HepG2 (cell line): ENCODE data around the gene INHA. TPM values are rescaled to one million over a fixed set of nuclear protein-coding genes. Genes with fewer than 3 reads are reported as not detected.

Experiments
- ARNTL ChIP-seq: sonication (generic); formaldehyde crosslinking; IDR thresholded peaks from 2 replicates; pipeline ENCODE4 v1.4.0; 2020; ENCODE audit warnings: mild to moderate bottlenecking, missing genetic modification reagents
- DR1 ChIP-seq: sonication (generic); formaldehyde crosslinking; IDR thresholded peaks from 2 replicates; pipeline ENCODE4 v1.8.0; 2021; ENCODE audit warnings: mild to moderate bottlenecking, missing genetic modification reagents, inconsistent platforms
- ETV5 ChIP-seq: IDR thresholded peaks from 2 replicates; pipeline ENCODE4 v1.6.1; 2018; ENCODE audit warnings: missing biosample characterization, missing genetic modification reagents, inconsistent platforms, borderline replicate concordance
- ETV6 ChIP-seq: sonication (generic); formaldehyde crosslinking; conservative IDR thresholded peaks from 2 replicates; pipeline ENCODE4 v1.4.0; 2020; ENCODE audit warnings: missing genetic modification reagents
- GABPB1 ChIP-seq: IDR thresholded peaks from 2 replicates; pipeline ENCODE4 v1.6.1; 2016; ENCODE audit warnings: mild to moderate bottlenecking, missing genetic modification reagents, moderate library complexity, missing compliant biosample characterization
- GATAD1 ChIP-seq: IDR thresholded peaks from 2 replicates; pipeline ENCODE4 v1.6.1; 2016; ENCODE audit warnings: missing genetic modification reagents, missing compliant biosample characterization
- MAF1 ChIP-seq: sonication (generic); formaldehyde crosslinking; IDR thresholded peaks from 2 replicates; pipeline ENCODE4 v1.5.0; 2020; ENCODE audit warnings: missing genetic modification reagents, borderline replicate concordance
- NFE2L1 ChIP-seq: sonication (generic); formaldehyde crosslinking; IDR thresholded peaks from 2 replicates; pipeline ENCODE4 v1.4.0; 2020; ENCODE audit warnings: missing genetic modification reagents, mild to moderate bottlenecking, borderline replicate concordance
- NFE2L2 ChIP-seq: fragments of 150-350 bp; IDR thresholded peaks from 2 replicates; pipeline ENCODE4 v1.6.1; 2014; ENCODE audit warnings: low read length
- PITX1 ChIP-seq: sonication (generic); formaldehyde crosslinking; IDR thresholded peaks from 2 replicates; pipeline ENCODE4 v1.5.1; 2020; ENCODE audit warnings: mild to moderate bottlenecking, missing genetic modification reagents
- RORA ChIP-seq: sonication (generic); formaldehyde crosslinking; IDR thresholded peaks from 2 replicates; pipeline ENCODE4 v1.5.0; 2020; ENCODE audit warnings: mild to moderate bottlenecking, missing genetic modification reagents, moderate library complexity
- ZBTB37 ChIP-seq: sonication (generic); formaldehyde crosslinking; IDR thresholded peaks from 2 replicates; pipeline ENCODE4 v1.4.0; 2020; ENCODE audit warnings: mild to moderate bottlenecking, missing genetic modification reagents
- ZBTB8A ChIP-seq: sonication (generic); formaldehyde crosslinking; IDR thresholded peaks from 2 replicates; pipeline ENCODE4 v1.4.0; 2020; ENCODE audit warnings: mild to moderate bottlenecking, low read depth, missing genetic modification reagents, borderline replicate concordance
- ZNF318 ChIP-seq: sonication (generic); formaldehyde crosslinking; IDR thresholded peaks from 2 replicates; pipeline ENCODE4 v1.4.0; 2020; ENCODE audit warnings: mild to moderate bottlenecking, missing genetic modification reagents
- ZNF343 ChIP-seq: sonication (generic); formaldehyde crosslinking; IDR thresholded peaks from 2 replicates; pipeline ENCODE4 v1.4.0; 2020; ENCODE audit warnings: mild to moderate bottlenecking, missing genetic modification reagents
- ZNF512B ChIP-seq: sonication (generic); formaldehyde crosslinking; IDR thresholded peaks from 2 replicates; pipeline ENCODE4 v1.5.1; 2020; ENCODE audit warnings: missing genetic modification reagents, mild to moderate bottlenecking, borderline replicate concordance
- ZNF546 ChIP-seq: sonication (generic); formaldehyde crosslinking; conservative IDR thresholded peaks from 2 replicates; pipeline ENCODE4 v1.8.1; 2023; ENCODE audit warnings: mild to moderate bottlenecking, missing genetic modification reagents
- ZNF749 ChIP-seq: sonication (generic); formaldehyde crosslinking; IDR thresholded peaks from 2 replicates; pipeline ENCODE4 v1.8.0; 2022; ENCODE audit warnings: mild to moderate bottlenecking, missing genetic modification reagents, moderate library complexity, borderline replicate concordance
- polyA plus RNA-seq, 8 experiments: library from polyadenylated mRNA; depleted of rRNA in 3 of 8; stranded (reverse) in 7 of 8; unstranded in 1 of 8; fragments of >200 nt; fragmentation: Illumina TruSeq in 4 of 8; extraction: Trizol in 4 of 8; gene quantifications; 2 replicates each; pipeline versions ENCODE4 v1.2.1 to v1.2.3, GENCODE V29; 2011 to 2016; ENCODE audit warnings: low read depth in 4 of 8, missing spikeins in 1 of 8, mixed read lengths in 1 of 8; ENCODE audit not compliant: insufficient read depth in 1 of 8
- total RNA-seq, 5 experiments: library from RNA; depleted of rRNA; stranded (reverse); fragments of >200 nt; fragmentation: Illumina TruSeq; extraction: Trizol; gene quantifications; 2 replicates each; pipeline ENCODE4 v1.2.3, GENCODE V29; 2016; ENCODE audit warnings: low read depth in 1 of 5

The INHA gene
- total and polyA plus RNA-seq, 2 of the 13 experiments (the other 11 are each of a cell fraction or from before 2014, with no cell fraction given) = 4.1 to 15.2 TPM

GRCh38 chr2:219570194-219570923 is 1.8 kb upstream of the INHA start (continued):
- TF ChIP-seq ZNF343 (CRISPR knock-in tag) (no peak), ETV5 (CRISPR knock-in tag) (0 out of 2 replicates have a peak, but pooled peaks have one; percentile 28), GATAD1 (CRISPR knock-in tag) (no peak), ETV6 (CRISPR knock-in tag) (no peak), MAF1 (no peak), ZNF512B (no peak), ZBTB8A (CRISPR knock-in tag) (no peak), ZNF318 (CRISPR knock-in tag) (no peak), ZBTB37 (CRISPR knock-in tag) (no peak), RORA (CRISPR knock-in tag) (no peak), NFE2L2 (no peak), GABPB1 (CRISPR knock-in tag) (peak; percentile 68; the same call in 1 of the 2 replicates), DR1 (CRISPR knock-in tag) (no peak), ARNTL (no peak), NFE2L1 (no peak), PITX1 (CRISPR knock-in tag) (no peak), ZNF546 (CRISPR knock-in tag) (no peak), ZNF749 (peak; percentile 95)
